ENCODE results near the gene SERINC1.

SERINC1 gene

DNA sequence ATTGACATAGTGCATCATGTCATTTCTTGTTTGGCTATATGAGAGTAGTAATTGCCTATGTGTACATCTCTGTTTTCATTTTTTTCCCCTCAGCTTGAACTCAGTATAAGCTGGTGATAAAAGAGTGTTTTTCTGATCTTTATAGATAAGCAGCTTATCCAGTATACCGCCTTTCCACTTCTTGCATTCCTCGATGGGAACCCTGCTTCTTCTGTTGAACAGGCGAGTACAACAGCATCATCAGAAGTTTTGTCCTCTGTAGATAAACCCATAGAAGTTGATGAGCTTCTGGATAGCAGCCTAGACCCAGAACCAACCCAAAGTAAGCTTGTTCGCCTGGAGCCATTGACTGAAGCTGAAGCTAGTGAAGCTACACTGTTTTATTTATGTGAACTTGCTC, 39.8 kb downstream of the SERINC1 start:
- no peak for DNase-seq

DNA sequence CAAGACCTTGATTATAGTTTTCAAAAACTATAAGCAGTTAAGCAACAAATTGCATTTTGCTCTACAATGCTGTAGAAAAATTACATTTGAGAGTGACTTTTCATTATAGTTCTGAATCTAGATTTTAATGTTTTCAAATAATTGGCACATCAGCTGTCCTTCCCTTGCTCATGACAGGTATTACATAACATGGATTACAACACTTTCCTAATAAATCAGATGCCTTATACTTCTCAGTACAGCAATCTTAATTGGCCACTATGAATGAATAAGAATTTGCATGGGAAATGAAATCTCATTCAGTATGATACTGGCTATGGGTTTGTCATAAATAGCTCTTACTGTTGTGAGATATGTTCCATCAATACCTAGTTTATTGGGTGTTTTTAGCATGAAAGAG, 42.3 kb downstream of the SERINC1 start:
- DNase-seq: peak in 1 of 2 donors; percentile 56

DNA sequence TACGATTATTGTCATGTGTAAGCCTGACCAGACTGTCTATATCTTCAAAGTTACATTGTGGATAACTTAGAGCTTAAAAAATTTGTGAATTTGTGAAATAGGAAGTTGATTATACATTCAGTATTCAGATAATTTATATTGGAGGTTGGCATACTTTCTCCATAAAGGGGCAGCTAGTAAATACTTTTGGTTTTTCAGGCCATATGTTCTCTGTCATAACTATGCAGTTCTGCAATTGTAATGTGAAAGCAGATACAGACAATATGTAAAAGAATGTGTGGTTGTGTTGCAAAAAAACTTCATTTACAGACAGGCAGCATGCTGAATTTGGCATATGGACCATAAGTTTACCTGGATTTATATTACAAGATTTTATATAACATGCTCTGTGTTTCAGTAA, 42.8 kb downstream of the SERINC1 start:
- DNase-seq: no peak

DNA sequence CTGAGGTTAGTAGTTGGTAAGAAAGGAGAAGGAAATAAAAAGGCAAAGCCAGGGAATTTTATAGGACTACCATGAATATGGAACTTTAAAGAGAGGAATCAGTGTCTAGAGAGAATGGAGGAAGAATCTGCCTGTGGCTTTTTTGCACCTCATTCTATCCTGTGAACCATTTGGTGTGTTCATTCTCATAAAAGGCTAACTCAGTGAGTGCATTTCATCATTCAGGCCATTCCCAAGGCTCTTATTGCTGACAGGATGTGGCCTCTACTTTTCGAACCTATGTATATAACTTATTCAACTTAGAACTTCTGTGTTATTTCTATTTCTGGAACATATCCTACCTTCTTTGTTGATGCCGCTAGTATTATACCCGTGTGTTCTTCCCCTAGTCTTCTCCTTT, 45.0 kb downstream of the SERINC1 start:
- no peak for DNase-seq

DNA sequence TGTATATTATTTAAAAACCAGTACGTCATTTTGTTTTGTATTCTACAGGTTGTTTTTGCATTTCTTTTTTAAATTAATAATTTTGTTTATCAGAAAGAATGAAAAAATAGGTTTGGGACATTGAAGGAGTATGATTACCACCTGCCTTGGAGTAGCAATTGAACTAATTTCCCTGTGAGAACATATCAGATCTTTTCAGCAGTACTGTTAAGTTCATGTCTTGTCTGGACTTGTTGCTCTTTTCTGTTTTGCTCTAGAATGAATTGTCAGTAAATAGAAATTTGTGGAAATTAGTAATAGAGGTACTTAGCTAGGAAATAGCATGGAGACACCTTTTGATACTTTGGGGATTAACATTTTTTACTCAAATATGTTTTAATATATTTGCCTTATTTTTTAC, 47.9 kb downstream of the SERINC1 start:
- no peak for DNase-seq

DNA sequence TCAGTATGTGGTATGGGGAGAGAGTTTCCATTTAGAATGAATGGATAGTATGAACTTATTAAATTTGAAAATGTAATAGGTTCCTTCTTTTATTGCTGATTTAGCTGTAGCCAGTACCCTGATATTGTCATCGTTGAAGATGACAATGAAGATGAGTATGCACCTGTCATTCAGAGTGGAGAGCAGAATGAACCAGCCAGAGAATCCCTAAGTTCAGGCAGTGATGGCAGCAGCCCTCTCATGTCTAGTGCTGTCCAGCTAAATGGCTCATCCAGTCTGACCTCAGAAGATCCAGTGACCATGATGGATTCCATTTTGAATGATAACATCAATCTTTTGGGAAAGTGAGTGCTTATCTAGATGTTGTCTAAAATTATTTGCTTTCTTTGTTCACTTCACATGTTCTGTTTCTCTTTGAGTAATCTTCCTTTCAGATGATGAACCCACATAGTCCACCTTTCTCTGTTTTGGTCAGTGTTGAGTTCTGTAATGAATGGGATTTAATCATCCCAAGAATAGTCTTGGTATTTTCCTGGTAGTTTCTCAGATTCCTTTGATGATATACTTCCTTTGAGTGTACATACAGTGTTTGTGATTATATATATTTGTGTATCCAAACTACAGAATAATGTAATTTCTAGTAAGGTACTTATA, 48.9 kb downstream of the SERINC1 start:
- DNase-seq: no peak

DNA sequence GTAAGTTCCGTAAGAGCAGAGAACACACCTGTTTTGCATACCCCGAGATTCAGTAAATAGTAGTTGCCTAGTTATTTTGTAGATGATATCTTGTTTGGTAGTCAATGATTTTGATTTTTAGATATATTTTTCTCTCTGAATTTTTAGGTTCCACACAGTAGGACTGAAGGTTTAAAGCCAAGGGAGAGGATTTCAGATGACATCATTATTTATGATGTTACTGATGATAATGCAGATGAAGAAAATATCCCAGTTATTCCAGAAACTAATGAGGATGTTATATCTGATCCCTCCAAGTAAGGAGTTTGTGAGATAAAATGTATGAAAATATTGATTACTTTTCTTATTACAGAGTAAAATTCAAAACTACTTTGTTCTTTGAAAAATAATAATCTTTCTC, 49.6 kb downstream of the SERINC1 start:
- no peak for DNase-seq

DNA sequence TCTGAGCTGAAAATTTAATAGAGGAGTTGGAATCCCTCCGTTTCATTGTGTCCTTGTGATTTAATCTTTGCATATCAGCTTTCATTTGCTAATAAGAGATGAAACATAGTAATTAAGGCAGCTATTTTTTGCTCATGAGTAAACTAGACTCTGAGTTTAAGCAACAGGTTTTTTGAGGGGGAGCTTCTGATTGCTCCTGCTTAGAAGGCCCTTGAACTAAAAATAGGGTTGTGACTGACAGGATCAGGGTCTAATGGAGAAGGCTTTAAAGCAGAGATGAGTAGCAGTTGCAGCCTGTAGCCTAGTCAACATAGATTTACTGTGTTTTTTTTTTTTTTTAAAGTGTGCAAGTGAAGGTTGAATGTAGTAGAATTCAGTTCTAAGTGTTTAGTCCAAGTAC, 54.8 kb downstream of the SERINC1 start:
- DNase-seq: no peak

DNA sequence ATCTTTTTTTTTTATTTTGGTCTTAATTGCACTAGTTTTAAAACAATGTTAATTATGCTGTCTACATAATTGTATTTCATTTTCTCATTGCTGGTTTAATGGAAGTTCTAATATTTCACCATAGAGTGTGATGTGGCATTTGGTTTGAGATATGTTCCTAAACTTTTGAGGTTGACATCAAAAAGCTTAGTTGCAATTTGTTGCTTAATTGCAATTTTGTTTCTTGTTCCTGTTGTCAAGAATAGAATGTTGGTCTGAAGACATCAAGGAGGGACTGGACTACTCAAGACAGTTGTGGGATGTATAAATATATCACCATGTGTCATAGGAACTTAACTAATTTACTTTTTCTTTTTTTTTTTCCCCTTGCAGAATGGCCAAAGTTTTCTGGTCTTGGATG, 59.6 kb downstream of the SERINC1 start:
- peak; percentile 24 to 32 for DNase-seq

DNA sequence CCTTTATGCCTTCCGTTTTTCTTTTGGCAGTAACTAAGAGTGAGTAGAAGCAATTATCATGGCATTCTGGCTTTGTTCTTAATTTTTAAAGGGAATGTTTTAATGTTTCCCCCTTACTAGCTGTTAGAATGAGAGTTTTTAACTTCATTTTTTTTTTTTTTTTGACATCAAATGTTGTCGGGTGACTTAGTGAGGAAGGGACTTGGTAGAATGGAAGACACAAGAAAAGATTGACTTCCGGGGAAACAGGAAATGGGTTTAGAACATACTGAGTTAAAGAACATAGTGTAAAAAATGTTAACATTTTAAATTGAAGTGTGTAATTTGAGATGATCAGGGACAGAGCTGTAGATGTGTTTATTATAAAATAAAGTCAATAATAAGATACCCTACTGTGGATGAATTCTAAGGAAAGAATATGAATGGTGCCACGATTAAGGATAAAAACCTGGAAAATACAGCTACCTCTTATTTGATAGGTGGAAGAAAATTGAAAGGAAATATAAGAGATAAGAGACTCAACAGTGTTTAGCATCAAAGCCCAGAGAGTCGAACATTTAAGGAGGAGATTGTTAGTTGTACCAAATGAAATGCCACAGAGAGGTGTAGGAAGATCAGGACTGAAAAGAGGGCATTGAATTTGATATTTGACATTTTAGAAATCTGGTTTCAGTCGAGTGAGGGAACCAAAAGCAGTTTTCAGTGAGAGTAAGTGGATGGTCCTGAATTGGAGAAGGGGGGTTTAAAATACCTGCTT, 62.7 kb downstream of the SERINC1 start:
- no peak for DNase-seq

DNA sequence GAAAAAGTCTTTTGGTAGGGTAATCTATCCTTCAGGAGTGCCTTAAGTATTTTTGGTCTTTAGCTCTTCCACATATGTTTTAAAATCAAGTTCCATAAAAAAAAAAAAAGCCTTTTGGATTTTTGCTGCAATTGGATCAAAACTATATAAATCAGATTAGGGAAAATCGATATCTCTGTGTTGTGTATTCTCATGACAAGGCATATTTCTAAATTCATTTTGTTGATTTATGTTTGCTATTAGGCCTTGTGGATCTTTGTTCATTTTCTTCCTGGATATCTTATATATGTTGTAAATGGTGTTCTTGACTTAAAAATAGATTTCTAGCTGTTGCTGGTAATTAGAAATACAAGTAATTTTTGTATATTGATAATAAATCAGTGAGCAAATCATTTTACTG, 63.4 kb downstream of the SERINC1 start:
- no peak for DNase-seq

DNA sequence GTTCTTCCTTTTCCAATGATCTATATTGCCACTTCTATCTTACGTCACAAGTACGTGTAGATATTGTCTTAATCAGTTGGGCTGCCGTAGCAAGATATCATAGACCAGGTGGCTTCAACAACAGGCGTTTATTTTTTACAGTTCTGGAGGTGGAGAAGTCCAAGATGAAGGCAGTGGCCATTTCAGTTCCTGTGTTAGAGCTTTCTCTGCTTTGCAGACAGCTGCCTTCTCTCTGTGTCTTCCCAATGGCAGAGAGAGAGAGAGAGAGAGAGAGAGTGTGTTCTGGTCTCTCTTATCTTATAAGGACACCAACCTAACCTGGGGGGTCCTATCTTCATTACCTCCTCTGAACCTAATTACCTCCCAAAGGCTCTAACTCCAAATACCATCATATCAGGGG, 63.9 kb downstream of the SERINC1 start:
- no peak for DNase-seq

DNA sequence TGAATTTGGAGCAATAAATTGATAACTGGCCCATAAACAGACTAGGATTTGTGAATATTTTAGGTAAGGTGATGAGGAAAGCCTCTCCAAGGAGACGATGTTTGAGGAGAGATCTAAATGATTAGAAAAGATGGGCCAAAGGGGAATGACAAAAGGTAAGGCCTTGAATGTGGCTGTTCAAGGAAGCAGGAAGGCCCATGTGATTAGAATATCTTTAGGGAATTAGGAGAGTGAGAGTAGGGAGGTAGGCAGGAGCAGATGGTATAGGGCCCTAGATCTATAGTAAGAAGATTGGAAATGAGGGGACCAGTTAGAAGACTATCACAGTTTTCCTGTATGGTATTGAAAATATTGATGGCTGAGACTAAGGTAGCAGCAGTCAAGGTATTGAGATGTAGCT, 65.4 kb downstream of the SERINC1 start:
- no peak for DNase-seq

DNA sequence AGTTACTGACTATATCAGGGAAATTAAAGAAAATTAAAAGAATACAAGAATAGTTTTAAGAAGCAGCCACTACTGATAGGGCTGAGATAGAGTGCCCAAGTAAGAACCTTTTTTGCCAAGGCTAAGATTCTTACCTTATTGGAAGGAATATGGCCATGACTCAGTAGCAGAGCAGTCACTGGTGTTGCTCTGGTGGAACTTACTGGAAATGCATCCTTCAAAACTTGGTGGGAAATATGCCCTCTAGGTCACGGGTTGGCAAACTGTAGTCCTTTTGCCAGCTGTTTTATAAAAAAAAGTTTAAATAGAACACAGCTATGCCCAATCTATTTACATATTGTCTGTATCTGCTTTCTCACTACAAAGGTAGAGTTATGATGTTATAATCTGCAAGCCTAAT, 66.2 kb downstream of the SERINC1 start:
- peak in 1 of 2 donors; percentile 1 for DNase-seq

DNA sequence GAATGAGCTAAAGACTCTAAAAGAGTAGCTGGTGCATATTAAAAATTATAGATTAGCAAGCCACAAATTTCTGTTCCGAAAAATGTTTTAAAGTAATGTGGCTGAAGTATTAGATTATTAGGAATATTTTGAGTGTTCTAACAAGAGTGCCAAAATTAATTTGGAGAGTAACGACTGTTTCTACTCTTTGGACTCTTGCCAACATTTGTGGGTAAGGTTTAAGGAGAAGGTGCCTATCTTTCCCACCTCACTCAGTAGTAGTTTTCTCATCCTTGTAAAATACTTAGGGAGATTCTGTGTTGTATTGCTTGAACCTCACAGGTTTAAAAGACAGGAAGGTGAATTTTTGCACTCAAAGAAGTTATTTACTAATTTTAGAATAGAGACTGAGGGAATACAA, 67.2 kb downstream of the SERINC1 start:
- no peak for DNase-seq

DNA sequence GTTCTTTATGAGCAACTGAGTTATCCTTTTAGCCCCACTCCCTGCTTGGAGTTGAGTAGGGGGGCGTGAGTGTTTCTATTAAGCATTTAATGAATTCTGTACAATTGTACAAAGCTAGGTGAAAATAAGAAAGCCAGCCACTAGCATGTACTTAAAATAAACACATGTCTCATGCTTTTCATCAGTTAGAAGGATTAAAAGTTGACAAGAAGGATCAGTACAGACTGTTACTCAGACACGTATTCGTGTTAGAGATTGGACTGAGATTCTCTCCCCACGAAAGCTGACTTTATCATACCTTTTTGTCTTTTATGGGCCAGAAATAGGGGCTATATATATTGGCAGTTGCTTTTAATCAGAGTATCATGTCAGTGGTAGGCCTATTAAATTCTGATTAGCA, 70.5 kb downstream of the SERINC1 start:
- no peak for DNase-seq

DNA sequence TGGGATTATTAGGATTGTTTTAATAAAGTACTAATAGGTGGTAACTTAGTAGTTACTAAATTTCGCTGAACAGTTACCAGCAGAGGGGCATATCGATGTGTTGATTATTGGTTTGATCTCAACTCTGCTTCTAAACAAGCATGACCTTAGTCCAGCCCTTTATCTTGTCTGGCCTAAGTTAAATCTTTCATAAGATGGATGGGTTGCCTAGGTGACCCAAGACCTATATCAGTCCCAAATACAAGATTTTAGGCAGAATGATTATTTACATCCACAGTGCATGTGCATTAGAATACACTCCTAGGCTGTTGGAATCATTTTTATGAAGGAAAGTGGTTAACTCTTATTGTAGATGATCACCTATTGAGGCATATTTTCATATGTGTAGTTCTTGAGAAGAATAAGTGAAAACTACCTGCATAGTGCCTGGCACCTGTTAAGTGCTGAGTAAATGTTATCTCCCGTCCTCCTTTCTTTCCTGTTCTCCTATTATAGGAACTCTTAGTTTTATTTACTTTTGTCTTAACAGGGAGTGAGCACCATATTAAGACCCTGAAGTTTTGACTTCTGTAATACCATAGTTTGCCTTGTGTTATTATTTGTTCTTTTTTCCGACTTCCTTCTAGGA, 71.0 kb downstream of the SERINC1 start:
- no peak for DNase-seq

DNA sequence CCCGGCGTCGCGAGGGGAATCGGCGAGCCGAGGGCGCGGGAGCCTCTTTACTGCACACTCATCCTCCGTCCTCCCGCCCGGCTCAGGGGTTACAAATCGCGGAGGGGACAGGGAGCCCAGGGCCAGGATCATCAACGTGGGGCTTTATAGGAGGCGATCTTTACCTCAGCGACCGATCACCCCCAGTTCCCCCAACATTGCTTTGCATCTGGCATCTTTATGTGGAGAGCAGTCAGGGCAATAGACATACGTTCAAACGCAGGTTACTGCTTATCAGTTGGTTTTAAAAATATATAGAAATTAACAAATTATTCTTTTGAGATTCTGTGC, 71.5 kb downstream of the SERINC1 start:
- DNase-seq: no peak

DNA sequence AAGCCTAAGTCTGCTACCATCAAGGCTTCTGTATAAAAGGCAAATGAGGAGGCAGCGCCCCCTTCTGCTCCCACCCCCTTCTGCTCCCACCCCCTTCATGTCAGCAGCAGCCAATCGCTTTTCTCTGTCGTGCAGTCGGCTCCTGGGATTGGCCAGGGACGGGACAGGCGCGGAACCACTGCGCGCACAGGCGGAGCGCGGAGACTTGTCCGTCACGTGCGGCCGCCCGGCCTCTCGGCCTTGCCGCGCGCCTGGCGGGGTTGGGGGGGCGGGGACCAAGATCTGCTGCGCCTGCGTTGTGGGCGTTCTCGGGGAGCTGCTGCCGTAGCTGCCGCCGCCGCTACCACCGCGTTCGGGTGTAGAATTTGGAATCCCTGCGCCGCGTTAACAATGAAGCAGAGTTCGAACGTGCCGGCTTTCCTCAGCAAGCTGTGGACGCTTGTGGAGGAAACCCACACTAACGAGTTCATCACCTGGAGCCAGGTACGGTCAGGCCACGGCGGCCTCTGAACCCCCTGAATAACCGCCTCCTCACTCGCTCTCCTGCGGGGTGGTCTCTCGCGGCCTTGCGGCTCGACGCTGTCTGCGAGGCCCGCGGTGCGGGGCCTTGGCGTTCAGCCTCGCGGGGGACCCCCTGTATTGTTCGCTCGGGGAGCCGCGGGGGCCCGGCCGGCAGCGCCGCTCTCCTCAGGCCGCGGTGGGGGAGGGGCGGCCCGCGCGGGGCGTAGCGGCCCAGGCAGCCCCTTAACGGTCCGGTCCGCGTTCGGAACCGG, 72.1 kb downstream of the SERINC1 start, which contains the start of gene HSF2:
Gene HSF2 (plus strand): TSS at position 305 of the 773 bp plus-strand sequence. CDS start 86 bp downstream, at position 391.
- DNase-seq: peak; percentile 95 to 98

DNA sequence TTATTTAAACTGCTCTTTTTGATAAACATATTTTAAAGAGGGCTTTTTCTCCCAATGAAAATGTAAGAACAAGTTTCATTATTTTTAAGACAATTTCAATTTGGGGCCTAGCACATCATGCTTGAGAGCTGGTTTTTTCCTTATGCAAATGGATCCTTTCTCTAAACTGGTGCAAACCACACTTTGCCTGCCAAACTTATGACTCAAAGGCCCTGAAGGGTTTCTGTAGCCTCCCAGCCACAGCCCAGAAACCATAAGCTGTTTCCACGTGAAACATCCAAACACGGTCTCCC, 72.6 kb downstream of the SERINC1 start:
- DNase-seq: no peak

DNA sequence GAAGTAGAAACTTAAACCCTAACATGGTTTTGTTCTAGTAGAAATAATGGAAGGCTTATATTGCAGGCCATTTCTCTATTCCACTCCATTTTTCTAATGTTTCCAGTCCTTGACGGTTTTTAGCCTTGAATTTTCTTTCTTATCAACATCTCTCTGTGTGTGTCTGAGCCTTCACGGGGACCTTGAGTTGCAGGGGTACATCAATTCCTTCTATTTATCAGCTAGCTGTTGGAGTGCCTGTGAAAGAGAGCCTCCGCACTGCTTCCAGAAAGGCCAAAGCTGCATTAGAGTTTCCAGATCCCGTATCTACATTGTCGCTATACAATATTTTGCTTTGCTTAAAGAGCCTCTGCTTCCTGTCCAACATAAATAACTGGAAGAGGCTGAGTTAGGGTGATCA, 77.6 kb downstream of the SERINC1 start:
- no peak for DNase-seq

DNA sequence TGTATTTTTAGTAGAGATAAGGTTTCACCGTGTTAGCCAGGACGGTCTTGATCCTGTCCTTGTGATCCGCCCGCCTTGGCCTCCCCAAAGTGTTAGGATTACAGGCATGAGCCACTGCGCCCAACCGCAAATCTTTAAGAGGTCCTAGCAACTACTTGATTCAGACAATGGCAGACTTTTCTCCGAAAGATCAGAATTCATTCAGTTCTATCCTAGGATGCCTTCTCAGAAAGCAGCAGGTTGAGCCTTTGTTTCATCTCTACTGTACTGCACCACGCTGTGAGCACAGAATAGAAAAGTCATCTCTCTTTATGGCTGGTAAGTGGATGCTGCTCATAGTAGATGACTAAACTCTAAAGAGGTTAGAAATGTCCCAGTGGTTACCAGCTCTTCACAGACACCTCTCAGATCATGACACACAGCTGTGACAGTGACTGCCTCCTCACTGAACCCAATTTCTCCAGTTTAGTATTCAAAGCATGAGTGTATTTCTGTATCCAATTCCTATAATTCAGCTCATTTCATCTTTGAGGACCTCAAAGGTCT, 78.2 kb downstream of the SERINC1 start:
- no peak for DNase-seq

Data from inflammatory macrophage (primary cell).